NOMO-1 treated with DMSO at 0.1 percent for 48 hours (cell line): ENCODE data around the gene ADAMTSL1.
A peak's percentile ranks its signal among the peaks of the same experiment; 100 is the strongest.

Source experiments
- DNase-seq: peaks from one replicate; lab custom pipeline; 2025; ENCODE audit not compliant: unreplicated experiment; lab: John Stamatoyannopoulos, UW

Gene ADAMTSL1, protein sequence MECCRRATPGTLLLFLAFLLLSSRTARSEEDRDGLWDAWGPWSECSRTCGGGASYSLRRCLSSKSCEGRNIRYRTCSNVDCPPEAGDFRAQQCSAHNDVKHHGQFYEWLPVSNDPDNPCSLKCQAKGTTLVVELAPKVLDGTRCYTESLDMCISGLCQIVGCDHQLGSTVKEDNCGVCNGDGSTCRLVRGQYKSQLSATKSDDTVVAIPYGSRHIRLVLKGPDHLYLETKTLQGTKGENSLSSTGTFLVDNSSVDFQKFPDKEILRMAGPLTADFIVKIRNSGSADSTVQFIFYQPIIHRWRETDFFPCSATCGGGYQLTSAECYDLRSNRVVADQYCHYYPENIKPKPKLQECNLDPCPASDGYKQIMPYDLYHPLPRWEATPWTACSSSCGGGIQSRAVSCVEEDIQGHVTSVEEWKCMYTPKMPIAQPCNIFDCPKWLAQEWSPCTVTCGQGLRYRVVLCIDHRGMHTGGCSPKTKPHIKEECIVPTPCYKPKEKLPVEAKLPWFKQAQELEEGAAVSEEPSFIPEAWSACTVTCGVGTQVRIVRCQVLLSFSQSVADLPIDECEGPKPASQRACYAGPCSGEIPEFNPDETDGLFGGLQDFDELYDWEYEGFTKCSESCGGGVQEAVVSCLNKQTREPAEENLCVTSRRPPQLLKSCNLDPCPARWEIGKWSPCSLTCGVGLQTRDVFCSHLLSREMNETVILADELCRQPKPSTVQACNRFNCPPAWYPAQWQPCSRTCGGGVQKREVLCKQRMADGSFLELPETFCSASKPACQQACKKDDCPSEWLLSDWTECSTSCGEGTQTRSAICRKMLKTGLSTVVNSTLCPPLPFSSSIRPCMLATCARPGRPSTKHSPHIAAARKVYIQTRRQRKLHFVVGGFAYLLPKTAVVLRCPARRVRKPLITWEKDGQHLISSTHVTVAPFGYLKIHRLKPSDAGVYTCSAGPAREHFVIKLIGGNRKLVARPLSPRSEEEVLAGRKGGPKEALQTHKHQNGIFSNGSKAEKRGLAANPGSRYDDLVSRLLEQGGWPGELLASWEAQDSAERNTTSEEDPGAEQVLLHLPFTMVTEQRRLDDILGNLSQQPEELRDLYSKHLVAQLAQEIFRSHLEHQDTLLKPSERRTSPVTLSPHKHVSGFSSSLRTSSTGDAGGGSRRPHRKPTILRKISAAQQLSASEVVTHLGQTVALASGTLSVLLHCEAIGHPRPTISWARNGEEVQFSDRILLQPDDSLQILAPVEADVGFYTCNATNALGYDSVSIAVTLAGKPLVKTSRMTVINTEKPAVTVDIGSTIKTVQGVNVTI (N-terminal part only)

DNA sequence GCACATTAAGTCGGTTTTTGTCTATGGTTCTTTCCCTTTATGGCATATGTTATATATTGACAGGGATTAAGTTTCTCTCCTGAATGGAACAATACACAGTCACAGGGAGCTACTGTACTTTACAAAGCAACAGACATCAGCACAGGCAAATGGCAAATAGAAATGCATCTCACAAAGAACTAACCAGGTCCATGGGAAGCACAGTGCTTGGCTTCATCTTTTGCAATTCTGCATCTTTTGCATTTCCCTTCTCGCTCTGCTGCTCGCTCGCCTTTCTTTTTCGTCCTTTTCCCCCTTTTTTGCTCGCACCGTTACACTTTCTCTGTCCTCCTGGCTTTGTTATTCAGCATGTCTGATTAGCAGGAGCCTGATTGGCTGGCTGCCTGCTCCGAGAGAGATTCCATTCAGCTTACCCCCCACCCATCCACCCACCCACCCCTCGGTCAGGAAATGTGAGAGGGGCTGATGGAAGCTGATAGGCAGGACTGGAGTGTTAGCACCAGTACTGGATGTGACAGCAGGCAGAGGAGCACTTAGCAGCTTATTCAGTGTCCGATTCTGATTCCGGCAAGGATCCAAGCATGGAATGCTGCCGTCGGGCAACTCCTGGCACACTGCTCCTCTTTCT lies at the start of gene ADAMTSL1:
TSS of gene ADAMTSL1 (plus strand) at position 502 of the 628 bp plus-strand sequence. CDS start at position 582, 80 bp downstream.
- no peak for DNase-seq

GRCh38 chr9:18427691-18428090 lies 46.3 kb upstream of the ADAMTSL1 start:
- no peak for DNase-seq

DNA sequence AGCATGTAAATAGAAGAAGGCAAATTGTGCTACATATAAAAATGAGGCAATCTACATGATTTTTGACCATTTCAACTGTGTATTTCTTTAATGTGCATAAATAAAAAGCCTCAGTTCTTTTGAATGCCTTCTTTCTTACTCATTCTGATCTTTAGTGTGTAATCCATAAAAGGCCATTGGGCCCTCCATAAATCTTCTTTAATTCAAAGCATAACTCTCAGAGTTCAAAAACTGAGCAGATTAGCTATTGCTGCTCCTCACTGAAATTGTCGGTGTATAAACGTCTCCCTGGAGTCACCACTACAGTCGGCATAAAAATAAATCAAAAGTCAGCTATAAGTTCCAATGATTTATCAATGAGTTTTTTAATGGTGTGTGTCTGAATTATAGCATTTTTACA lies 45.3 kb upstream of the ADAMTSL1 start:
- no peak for DNase-seq

DNA sequence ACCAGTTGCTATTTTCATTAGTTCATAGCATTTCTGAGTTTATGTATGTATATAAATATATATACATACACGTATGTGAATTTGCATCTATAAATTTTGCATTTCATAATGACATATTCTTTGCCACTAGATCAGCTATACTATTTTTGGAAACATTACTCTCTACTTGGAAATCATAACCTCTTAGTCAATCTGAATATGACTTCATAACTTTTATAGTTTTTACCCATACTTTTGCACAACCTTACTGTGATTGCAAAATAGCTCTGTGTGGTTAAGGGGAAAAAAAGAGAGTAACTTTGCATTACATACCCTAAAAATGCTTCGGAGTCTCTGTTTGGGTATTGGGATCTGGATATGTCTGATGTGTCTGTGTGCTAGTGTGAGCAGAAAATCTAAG lies 44.9 kb upstream of the ADAMTSL1 start:
- DNase-seq, result peak; percentile 65

DNA sequence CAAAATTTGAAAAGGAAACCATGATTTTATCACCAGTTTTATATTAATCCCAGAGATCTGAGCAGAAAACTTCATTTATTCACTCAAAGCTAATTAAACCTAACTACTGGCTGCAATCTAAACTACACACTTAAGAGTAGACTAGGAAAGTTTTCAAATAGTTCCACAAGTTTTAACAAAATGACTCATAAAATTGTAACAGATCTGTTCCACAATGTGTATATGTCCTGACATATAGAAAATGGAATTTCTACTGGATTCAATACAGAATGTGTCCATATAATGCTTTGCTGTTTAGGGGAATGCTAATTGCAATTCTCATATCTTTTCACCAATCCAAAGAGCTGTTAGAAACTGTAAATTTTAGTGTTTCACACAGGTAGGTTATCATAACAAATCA lies 40.3 kb upstream of the ADAMTSL1 start:
- DNase-seq, result no peak

GRCh38 chr9:18437315-18438201 lies 36.4 kb upstream of the ADAMTSL1 start:
- DNase-seq, result no peak

DNA sequence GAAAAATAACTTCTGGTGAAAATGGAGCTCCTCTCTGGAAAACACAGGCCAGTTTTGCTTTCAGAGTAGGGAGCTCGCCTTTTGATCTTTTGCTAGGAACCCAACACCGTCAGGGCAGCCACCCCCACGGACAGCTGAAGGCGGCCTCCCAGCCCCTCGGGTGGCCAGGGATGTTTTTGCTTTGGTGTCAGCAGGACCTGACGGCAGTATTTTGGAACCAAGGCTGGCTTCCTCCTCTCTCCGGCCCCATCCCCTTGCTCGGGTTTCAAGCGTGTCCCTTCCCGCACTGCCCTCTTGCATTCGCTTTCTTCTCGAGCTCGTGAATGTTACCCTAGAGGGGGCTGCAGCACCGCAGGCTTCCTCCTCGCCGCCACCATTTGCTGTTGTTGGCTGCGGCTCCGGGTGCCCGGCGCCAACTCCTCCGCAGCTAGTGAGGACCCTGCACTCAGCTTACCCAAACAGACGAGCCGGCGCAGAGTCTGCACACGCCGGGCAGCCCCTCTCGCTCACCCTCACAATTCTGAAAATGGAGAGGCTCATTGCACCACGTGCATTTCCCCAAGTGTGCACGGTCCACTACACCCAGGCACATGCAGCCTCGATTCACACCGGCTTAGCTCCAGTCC lies 35.5 kb upstream of the ADAMTSL1 start:
- no peak for DNase-seq

DNA sequence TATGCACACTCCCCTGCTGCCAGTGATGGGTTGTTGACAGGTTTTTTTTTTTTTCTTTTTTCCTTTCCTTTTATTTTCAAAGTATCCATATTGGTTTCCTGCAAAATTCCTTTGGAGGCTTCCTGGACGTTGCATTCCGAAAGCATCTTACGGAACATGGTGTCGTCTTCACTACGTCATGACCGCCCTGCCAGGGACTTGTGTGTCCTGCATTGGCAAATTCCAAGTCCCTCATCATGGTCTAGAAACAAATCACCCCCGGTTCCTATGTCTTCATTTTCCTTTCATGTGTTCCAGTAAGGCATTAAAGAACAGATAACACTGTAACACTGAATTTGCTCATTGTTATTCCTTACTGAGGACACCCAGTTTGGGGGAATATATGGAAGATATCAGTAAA lies 35.0 kb upstream of the ADAMTSL1 start:
- DNase-seq, result no peak

GRCh38 chr9:18441261-18441660 lies 32.7 kb upstream of the ADAMTSL1 start:
- no peak for DNase-seq

GRCh38 chr9:18442629-18443491 lies 31.1 kb upstream of the ADAMTSL1 start:
- peak; percentile 30 for DNase-seq

GRCh38 chr9:18447131-18447530 lies 26.8 kb upstream of the ADAMTSL1 start:
- no peak for DNase-seq

DNA sequence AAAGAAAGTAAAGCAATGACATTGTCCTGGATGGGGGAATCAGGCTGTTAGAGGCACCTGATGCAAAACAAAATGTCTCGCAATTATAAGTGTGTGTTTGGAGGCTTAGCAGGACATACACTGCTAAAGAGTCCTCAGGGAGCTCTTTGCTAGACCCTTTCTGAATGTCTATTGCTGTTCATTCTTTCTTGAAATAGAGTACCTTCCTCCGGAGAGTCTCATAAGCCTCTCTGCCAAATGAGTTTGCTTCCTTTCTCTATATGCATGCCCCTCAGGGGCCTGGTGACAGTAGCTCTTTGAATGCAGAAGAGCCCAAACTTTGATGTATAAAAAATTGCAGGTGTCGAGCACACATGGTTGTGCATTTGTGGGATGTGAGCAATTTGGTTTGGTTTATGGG lies 26.4 kb upstream of the ADAMTSL1 start:
- no peak for DNase-seq

GRCh38 chr9:18448101-18448500 lies 25.9 kb upstream of the ADAMTSL1 start:
- no peak for DNase-seq

DNA sequence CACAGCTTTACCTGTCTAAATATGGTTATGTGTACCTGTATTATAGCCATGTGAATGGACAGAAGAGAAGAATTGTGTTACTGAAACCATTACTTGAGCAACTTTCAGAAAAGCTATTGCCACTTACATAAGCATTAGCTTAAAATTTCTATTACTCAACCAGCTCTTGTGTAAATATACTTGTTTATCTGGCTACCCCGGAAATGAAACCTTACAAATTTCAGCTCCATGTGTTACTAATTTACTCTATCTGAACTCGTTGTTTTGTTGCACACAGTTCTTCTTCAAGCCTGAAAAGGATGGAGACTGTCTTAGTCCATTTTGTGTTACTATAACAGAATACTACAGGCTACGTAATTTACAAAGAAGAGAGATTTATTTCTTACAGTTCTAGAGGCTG lies 22.5 kb upstream of the ADAMTSL1 start:
- DNase-seq, result no peak

DNA sequence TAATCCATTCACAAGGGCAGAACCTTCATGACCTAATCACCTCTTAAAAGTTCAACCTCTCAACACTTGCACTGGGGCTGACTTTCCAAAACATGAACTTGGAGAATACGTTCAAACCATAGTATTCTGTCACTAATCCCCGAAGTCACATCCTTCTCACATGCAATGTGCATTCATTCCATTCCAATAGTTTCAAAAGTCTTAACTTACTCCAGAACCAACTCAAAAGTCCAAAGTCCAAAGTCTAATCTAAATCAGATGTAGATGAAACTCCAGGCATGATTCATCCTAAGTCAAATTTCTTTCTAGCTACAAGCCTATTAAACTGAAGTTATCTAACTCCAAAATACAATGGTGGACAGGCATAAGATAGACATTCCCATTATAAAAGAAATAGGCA lies 21.7 kb upstream of the ADAMTSL1 start:
- no peak for DNase-seq

DNA sequence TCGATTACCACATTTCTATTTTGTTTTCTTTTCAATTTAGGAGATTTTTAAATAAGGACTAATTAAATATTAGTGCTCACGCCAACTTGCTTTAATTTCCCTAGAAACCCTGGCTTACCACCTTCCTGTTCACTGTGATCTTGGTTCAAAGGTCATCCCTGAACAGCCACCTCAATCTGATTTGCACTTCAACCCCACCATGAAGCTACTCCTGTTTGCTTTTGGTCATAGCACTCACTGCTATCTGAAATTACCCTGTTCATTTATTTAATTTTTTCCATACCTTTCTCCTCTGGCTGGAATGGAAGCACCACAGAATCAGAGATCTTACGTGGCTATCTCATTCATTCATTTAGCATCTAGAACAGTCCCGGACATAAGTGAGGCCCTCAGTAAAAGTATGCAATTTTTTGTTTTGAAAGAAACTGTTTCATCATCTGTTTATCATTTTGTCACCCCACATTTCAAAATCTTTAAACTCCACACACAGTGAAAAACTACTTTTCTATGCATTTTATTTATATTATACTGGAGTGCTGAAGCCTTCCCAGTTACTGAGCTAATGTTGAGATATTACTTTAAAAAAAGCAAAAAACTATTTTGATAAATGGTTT lies 17.2 kb upstream of the ADAMTSL1 start:
- no peak for DNase-seq

DNA sequence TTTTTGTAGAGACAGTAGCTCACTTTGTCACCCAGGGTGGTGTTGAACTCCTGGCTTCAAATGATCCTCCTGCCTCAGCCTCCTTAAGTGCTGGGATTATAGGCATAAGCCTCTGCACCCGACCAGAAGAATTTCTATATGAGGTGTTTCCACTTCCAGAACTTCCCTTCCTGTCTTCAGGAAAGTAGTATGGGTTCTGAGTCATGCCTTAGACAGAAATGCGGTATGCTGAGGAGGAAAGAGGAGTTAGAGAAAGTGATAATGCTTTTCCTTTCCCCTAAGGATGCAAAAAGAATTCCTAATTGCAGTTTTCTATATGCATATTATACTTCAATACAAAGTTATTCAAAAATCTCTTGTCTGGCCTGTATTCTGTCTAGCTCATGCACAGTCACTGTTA lies 16.4 kb upstream of the ADAMTSL1 start:
- DNase-seq, result no peak
